ACHN (cell line): ENCODE results near the gene KDR.

Source experiments
- DNase-seq: peaks from one replicate; pipeline ENCODE4 v3.0.0-alpha.2; 2015
- in situ Hi-C: cut with HindIII; loops from 2 replicates; pipeline ENCODE4 v1.10.0; 2017; ENCODE audit warnings: low sequenced_read_pairs, low pct_ligation_motif_present, low pct_unique_long_range_greater_than_20kb

The KDR gene

DNA sequence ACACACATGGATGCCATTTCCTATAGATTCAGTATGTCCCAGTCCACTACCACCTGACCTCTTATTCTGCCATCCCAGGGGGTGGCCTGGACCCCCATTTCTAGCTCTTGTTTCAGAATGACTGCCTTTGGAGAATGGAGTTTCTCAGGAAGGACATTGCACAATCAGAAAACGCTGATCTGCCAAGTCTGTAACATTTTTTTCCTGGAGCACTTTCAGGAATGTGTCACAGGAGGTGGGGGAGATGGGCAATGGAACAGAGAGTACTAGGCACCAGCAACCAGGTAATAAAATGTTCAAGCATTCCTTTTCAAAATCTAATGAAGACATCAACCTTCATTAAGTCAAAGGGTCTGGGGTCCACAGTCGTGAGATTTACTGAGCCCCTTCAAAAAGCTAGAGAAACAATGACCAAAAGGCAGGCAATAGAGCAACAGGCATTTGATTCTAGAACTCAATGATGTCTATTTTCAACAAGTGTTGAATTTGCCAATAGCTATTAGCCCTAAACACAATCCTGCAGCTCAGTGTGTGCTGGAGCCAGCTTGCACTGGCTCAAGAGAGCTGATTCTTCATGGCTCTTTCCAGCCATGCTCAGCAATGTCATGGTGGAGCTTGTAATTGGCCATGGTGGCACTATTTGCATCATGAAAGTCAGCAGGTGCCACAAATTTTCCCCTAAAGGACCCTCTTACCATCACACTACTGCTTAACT, 87.1 kb downstream of the KDR start:
- DNase-seq, result no peak
- in situ Hi-C loops, result no loop called here

DNA sequence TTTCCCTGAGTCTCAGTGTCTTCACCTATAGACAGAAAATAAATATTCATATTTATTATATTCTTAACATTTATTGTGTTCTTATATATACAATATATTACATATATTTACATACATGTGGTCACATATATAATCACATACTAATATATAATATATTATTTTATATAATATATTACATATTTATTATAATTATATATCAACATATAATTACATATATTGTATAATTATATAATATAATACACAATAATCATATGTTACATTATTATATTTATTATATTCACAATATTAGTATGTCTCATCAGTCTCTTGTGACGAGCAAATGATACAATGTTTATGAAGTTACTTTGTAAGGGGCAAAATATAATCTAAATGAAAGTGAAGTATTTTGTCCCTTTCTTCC, 87.7 kb downstream of the KDR start:
- in situ Hi-C loops, result no loop called here
- no peak for DNase-seq

DNA sequence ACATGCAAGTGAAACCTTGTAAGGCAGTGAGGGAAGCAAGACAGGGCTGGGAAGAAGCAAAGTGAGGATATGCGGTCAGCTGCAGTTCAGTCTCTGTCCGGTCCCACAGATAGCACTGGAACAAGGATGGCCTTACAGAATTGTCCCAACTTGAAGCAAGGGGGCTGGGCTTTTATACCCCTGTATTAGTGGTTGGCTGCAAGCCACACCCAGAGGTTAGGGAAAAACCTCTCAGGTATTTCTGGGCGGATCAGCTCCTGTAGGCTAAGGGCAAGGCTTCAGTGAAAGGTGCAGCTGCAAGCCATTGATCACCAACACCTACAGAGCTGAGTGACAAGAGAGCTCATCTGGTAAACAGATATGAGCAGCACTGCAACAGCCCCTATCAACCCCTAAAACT, 89.0 kb downstream of the KDR start:
- in situ Hi-C loops, result no loop called here
- no peak for DNase-seq

DNA sequence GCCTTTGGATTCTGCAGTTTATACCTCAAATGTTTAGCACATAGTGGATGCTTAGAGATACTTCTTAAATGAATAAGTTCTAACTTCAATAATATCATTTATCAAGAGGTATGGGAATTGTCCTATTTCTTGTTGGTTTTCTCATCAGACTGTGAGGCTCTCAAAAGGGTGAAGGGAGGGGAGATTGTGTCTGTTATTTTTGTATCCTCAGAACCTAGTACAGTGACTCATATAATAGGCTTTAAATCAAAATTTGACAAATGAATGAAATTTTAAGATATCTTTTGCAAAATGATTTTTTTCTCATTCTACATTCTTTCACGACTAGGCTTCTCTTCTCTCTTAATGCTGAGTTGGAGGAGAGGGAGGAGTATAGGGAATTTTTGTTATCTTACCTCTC, 89.5 kb downstream of the KDR start:
- in situ Hi-C loops, result no loop called here
- DNase-seq, result no peak

DNA sequence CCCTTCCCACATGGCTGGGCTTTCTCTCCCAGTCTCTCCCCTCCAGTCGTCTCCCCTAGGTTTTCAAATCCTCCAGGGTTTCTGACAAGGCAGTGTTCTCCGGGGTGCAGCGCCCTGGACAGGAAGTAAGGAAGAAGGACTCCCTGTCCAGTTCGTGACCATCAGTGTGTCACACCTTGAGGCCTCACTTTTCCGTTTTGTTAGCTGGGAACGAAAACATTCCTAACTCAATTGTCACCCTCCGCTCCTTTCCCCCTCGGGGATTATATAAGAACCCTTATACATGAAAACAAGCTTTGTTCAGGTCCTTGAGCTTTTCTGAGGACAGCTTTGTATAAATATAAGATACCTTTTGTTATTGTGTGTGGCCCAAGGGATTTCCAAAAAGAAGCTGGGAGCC, 92.1 kb downstream of the KDR start:
- DNase-seq, result no peak
- in situ Hi-C loops, result no loop called here

DNA sequence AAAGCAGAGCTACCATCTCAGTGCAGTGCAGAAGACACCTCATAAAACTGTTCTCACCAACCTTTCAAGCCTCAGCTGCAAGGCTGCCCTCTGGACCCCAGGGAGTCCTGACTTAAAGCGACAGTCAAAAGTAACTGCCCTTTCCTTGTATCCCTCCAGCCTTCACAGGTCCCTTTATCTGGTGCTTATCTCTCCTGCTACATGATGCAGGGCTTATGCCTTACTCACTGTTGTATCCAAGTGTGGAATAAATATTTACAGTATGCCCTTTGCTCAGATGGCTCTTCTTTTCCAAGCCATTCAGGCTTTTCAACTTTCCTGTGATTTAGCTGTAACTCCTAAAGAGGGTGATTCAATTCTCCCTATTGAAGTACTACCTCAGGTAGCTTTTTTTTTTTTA, 92.6 kb downstream of the KDR start:
- in situ Hi-C loops, result no loop called here
- DNase-seq, result no peak

DNA sequence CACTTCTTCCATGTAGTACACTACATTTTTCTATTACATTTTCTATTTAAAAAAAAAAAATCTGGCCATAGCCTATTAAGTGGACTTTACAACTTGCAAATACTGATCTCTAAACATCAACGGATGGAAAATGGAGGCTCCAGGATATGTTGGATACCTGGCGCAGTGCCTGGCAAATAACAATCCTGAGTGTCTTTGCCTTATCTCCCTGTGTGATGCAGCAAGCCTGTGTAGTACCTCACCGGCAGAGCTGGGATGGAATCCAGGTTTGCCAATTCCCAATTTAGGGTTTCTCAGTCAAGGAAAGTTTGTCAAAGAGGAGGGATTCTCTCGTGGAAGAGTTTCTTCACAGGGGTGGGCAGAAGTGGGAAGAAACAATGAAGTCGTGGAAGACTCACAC, 93.2 kb downstream of the KDR start:
- no peak for DNase-seq
- in situ Hi-C loops, result no loop called here

DNA sequence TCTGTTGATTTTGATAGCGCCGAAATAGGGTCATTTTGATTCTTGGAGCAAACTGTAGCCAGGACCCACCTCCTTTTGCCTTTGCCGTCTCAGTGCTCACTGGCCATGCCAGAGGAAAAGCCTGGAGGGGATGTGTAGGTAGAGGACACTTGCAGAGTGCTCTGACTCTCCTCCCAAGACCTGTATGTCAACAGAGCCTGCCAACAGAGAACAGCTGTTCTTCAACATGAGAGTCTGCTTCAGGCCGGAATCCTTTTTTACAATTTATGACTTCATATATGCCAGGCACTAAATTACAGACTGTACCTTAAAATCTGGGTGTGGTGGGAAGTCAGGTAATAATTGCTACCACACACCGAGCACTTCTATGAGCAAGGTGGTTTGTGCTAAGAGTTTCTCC, 94.2 kb downstream of the KDR start:
- no peak for DNase-seq
- in situ Hi-C loops, result no loop called here

DNA sequence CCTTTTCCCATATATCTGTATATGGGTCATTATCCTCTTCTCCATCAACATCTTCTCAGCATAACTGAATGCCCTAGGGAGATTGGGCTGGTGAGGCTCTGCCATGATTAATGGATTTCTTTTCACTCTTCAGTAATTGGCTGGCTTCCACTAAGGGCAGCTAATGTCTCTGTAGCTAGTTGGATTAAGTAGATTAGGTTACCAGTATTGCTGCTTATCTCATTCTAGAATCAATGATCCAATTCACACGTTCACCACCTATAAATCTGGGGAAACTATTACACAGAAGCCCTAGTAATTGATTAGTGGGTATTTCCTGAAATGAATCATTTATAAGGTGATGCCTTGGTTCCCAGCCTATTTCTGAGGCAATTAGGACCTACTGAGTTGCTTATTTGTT, 94.8 kb downstream of the KDR start:
- in situ Hi-C loops, result no loop called here
- no peak for DNase-seq

DNA sequence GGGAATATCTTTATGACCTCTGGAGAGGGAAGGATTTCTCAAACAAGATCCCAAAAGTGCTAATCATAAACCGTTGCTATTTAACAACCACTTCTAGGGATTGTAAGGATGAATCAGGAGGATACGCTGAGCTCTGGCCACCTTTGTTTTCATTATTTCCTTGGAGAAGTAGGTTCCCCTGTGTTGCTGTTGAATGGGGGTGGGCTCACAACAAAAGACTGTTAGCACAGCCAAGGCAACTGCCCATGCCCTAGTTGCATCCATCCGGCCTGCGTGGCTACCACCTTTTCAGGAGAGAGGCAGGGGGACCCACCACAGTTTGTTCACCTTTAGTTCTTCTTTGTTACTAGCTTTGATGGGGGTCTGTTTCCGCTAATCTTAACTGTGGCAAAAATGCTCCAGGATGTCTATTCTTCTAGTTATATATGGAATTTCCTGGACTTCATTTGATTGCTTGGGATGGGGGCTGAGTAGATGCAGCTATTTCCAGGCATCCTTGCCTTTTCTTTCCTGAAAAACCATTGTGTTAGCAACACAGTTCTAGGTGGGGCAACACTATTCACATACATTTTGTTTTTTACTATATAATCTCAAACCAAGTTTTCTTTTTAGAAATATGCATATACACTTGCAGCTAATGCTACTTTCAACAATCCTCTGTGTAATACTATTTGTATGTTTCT, 95.4 kb downstream of the KDR start:
- in situ Hi-C loops, result no loop called here
- DNase-seq, result no peak

DNA sequence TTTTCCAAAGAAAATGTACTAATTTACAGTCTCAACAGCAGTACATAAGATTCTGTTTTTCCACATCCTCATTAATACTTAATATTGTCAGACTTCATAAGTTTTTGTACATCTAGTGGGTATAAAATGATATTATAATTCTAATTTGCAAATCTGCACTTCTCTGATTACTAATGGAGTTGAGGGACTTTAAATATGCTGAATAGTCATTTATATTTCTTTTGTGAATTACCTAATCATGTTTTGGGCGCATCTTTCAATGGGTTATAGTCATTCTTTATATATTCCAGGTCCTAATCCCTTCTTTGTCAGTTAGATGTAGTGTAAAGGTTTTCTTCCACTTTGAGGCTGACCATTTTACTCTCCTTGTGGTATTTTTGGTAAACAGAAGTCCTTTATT, 96.1 kb downstream of the KDR start:
- in situ Hi-C loops, result no loop called here
- no peak for DNase-seq
